COLO668 (cell line): ENCODE data around the gene NEAT1.

ENCODE experiments used
- DNase-seq: peaks from one replicate; lab custom pipeline; 2025; ENCODE audit not compliant: unreplicated experiment; lab: John Stamatoyannopoulos, UW

NEAT1 gene

DNA sequence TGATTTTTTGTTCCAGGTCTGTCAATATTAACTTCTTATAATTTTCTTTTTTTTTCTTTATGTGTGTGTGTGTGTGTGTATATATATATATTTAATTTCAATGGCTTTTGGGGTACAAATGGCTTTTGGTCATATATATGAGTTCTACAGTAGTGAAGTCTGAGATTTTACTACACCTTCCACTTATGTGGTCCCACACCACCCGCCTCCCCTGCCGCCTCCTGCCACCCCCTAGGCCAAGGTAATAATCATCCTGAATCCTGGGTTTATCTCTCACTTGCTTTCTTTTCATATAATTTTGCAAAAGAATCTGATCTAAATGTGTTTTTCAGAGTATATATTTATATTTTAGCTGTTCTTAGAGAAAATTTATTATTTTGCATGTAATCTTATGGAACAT, 11.1 kb downstream of the NEAT1 start:
- DNase-seq, result no peak

DNA sequence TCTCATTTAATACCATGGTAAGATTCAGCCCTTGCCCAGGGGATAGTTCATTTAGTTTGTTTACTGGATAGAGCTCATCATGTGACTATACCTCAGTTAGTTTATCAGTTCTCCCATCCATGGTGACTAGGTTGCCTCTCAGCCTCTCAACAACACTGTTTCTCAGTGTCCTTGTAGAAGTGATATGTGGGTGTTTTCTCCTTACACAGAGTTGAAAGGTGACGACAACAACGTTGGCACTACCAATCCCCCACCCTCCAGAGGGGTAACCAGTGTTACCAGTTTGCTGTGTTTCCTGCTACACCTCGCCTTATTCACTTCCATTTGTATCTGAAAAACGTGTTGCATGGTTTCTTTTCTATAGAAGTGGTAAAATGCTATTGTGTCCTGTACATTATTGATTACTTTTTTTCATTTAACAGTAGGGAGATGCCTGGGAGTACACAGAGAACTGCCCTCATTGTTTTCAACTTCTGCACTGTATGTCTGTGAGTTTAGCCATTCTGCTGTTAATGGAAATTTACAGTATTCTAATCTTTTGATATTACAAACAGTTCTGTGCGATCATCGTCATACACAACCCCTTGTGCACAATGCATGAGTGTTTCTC, 11.6 kb downstream of the NEAT1 start:
- no peak for DNase-seq

DNA sequence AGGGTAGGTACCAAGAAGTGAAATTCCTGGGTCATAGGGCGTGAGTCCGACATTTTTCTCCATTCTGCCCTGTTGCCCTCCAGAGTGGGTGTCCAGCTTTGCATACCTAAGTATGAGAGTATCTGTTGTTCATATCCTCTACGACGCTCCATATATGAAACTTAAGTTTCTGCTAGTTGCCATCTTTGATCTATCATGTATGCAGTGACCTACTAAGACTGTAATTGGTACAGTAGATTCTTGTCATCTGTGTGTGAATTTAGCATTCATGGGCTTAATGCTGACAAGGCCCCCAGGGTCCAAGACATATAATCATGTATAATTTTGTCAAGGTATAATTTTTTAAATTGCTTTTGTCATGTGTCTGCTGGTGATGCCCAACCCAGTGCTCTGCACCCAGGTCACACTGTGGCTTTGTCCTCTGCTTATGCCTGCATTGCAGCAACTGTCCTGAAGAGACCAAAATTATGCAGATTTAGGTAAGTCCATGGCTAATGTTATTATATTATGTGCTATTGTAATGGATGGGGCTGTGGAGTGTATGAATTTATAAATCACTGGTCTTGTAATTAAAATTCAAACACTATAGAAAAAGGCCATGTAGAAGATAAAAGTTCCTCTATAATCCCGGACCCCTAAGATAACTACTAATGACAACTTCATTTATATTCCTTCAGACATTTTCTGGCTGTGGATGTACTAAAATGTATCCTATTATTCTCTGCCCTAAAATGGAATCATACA, 12.2 kb downstream of the NEAT1 start:
- DNase-seq, result no peak

DNA sequence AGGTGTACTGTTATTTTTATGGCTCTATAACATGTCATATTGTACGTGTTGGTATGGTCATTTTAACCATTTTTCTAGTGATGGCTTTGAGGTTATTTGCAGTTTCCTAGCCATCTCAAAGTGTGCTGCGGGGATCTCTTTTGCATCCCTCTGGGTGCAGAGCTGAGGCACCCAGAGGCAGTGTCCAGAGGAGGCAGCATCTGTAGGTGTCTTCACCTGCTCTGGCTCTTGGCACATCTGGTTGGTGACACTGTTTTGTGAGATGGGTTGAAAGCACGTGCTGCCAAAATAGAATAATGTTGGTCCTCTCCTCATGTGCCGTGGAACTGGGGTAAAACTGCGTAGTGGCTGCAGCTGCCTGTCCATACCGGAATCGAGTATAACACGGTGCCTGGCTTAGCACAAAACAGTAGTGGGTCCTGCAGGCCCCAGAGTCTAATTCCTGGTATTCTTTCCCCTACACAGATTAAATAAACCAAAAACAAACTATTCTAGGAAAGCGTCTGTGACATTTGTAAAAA, 12.9 kb downstream of the NEAT1 start:
- no peak for DNase-seq

DNA sequence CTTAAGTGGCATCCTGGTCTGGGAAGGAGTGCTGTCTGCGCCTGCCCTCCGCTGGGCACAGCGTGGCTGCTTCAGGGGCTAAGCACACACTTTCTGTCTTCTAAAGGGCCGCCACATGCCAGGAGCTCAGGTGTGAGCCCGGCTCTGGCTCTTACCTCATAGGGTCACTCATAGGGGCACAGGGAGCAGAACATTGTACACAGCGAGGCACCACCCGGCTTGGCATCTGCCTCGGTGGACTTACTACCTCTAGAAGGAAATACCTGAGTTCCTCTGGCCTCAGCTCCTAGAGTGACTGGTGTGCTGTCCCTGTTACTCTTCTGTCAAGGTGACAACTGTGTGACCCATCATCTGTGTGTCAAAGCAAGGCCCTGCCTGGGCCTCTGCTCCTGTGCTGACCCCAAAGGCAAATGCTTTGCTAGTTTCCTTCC, 13.4 kb downstream of the NEAT1 start:
- DNase-seq, result no peak

DNA sequence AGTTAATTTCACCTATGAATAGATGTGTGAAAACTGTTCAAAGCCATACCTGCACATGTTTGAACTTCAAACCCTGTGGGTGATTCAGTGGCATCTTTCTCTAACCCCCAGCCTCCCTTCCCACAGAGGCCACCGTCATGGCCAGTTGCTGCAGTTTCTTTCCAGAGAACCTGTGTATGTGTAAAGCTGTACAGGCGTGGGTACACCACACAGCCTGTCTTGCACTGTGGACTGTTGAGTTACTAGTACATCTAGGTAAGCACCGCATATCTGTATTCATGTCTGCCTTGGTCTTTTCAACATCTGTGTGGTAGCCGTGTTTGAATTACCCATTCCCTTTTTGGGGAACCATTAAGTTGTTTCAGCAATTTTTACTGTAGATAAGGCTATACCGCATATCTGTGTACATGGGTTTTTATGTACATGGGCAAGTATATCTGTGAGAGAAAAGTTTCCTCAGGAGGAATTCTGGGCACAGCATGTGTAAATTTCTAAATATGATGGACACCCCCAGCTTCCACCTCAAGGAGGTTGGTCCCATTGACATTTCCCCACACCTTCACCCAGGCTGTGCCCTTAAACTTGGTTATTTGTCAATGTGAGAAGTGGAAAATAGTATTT, 13.9 kb downstream of the NEAT1 start:
- DNase-seq, result no peak

DNA sequence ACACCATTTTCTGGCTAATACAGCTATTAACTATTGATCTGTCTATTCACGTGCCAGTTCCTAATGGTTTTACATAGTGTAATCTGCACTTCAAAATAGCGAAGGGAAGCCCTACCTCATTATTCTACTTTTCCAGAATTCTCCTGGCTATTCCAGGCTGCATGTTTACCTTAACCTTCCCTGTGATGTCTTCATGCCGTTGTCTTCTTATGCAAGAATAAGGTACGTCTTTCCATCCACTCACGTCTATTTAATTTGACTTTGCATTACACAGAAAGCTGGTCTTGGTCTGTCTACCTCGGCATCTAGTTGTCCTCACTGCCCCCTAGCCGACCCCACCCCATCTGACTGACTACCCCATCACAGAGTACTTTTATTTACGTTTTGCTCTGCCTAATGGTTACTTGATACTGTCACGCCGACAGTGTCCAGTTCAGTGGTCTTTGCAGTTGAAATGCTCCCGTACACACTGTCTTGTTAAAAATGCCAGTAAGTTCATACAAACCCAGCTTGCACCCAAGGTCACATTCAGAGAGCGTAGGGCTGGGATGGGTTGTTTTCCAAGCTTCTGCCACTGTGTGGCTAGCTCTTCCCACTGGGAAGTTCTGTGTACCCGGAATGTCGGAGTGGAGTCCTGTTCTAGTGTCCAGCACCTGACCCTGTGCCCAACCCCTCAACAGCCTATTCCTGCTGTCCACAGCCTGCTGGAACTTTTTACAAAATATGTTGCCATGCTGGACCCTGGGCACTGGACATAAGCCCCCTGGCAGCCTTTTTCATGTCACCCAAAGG, 15.0 kb downstream of the NEAT1 start:
- DNase-seq, result no peak

DNA sequence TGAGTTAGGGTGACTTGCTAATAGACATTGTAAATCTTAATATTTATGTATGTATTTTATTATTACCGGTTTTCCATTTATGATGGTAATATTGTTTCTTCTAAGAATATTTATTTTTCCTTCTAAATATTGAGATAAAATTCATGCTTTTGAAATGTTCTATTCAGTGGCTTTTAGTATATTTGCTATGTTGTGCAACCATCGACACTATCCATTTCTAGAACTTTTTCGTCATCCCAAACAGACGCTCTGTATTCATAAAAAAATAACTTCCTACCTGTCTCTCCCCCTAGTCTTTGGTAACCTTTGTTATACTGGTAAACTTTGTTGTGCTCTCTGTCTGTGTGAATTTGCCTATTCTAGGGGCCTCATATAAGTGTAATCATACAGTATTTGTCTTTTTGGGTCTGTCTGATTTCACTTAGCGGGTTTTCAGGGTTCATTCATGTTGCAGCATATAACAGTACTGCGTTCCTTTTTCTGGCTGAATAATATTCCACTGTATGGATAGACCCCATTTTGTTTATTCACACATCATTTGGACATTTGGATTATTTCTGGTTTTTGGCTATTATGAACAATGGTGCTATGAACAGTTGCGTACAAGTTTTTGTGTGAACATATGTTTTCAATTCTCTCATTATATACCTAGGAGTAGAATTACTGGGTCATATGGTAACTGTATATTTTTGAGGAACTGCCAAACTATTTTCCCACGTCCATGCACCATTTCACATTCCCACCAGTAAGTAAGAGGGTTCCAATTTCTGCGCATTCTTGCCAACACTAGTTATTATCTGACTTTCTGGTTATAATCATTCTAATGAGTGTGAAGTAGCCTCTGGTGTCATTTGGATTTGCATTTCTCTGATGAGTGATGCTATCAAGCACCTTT, 15.9 kb downstream of the NEAT1 start:
- DNase-seq, result no peak

DNA sequence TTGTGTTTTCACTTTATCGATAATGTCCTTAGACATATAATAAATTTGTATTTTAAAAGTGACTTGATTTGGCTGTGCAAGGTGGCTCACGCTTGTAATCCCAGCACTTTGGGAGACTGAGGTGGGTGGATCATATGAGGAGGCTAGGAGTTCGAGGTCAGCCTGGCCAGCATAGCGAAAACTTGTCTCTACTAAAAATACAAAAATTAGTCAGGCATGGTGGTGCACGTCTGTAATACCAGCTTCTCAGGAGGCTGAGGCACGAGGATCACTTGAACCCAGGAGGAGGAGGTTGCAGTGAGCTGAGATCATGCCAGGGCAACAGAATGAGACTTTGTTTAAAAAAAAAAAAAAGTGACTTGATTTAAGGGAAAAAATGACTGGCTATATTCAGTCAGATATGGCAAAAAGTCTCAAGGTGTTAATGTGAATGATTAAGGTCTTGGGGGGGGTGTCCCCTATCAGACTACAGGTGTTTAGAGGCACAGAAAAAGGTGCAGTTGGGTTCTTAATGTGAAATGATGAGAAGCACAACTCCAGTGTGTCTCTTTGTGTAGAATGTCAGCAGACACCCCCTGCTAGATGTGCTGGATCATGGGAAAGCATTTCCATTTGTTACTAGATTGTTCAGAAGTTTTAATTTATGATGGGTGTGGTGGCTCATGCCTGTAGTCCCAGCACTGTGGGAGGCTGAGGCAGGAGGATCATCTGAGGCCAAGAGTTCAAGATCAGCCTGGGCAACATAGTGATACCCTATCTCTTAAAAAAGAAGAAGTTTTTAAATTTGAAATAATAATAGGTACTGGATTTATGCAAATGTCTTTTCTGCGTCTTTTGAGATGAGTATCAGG, 17.0 kb downstream of the NEAT1 start:
- DNase-seq, result no peak

DNA sequence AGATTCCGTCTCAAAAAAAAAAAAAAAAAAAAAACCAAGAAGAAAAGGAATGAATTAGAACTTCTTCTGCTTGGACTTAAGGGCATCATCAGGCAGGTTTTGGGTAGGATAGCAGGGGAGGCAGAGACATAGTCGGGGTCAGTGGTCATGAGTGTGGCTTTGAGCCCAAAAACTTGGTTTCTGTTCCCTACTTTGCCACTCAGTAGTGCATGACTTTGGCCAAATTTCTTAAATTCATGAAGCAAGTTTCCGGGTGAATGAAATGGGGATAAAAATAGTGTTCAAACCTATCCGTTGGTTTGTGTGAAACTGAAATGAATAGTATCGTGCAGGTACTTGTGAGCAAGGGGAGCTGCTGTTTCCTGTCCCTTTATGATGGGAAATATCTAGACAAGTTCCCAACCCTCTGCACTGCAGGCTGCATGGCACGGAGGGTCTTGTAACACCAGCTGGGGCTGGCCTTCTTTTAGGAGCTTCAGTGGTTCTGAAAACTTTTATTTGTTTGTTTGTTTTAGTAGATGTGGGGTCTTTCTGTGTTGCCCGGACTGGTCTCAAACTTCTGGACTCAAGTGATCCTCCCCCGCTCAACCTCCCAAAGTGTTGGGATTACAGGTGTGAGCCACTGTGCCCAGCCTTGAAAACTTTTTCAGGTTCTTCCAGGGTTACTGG, 18.4 kb downstream of the NEAT1 start:
- DNase-seq, result no peak

DNA sequence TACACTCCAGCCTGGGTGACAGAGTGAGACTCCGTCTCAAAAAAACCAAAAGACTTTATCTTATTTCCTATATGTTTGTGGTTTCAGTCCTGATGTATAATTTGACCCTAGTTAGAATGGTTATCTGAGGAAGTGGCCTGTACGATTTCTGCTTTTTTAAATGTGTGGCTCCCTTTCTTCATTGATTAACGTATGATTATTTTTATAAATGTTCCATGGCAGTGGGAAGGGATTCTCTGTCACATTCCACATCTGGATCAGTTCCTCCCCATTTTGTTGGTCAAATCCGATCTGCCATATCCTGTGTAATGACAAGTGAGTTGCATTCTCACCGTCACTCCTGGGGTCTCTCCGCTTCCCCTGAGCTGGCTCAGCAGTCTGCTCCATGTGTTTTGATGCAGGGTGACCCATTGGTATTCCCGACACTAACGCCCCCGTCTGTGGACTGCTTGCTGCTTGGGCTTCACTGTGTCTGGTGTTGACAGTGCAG, 20.3 kb downstream of the NEAT1 start:
- no peak for DNase-seq

DNA sequence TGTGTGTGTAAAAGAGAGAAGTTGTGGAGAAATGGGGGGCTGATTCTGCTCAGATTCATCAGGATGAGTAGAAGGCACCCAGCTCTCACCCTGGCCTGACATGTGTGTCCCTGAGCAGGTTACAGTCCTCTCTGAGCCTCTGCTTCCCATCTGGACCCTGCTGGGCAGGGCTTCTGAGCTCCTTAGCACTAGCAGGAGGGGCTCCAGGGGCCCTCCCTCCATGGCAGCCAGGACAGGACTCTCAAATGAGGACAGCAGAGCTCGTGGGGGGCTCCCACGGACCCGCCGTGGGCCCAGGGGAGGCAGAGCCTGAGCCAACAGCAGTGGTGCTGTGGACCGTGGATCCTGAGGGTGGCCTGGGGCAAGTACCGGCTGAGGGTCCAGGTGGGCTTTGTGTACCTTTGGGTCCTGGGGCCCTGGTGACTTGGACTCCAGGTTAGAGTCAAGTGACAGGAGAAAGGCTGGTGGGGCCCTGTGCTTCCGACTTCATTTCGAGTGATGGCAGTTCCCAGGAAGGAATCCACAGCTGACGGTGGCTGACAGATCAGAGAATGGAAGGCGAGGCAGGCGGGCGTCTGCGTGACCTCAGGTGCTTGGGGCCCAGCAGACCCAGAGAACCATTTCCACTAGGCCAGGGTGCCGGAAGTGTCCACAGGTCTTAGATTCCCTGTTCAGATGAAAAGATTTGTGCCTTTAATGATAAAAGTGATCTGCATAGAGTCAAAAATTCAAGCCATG, 21.9 kb downstream of the NEAT1 start:
- DNase-seq, result no peak

DNA sequence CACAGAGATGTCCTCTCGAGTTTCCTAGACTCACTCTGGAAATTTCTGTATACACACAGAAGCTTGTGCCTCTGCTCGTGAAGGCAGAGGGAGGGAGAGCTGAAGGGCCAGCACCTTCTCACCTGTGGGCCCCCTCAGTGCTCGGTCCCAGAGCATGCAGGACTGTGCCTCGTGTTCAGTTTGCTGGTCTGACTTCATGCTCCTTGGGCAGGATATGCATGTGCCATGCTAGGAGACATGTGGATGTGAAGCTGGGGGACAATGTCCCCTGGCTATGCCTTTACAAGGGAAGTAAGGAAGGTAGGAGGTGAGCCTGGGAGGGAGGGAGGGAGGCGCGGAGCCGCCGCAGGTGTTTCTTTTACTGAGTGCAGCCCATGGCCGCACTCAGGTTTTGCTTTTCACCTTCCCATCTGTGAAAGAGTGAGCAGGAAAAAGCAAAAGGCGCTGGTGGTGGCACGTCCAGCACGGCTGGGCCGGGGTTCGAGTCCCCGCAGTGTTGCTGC, 22.6 kb downstream of the NEAT1 start:
- no peak for DNase-seq

GRCh38 chr11:65445604-65446445, 23.2 kb downstream of the NEAT1 start:
- no peak for DNase-seq

- no peak for DNase-seq
Measured at GRCh38 chr11:65446446-65447277, 24.1 kb downstream of the NEAT1 start.

GRCh38 chr11:65448074-65448417, 25.4 kb downstream of the NEAT1 start:
- DNase-seq, result no peak
